Ammon's horn (tissue), 1 donor: Measurements from ENCODE around the gene FMN2.
"Not testable (repeated sequence)": the region's sequence is repeated elsewhere in the genome, so short reads cannot be mapped to it uniquely, and the experiment has no call there.

Experiments
- DNase-seq: peaks from one replicate; pipeline ENCODE4 v3.0.0-alpha.2; 2016; ENCODE audit warnings: low spot score

The FMN2 gene

DNA sequence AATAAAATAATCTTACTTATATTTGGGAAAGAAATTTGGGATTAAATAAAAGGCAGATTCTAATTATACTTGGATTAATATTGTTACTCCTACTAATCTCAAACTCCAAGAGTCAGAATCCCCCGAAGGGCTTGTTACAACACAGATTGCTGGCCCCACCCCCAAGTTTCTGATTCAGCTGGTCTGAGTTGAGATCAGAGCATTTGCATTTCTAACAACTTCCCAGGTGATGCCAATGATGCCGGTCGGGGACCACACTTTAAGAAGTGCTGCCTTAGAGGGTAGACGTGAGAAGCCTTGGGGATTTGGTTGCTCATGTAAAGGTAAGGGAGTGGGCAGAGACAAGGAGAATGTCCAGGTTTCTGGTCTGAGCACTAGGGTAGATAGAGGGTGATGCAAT is 47.2 kb downstream of the FMN2 start:
- DNase-seq, result no peak

DNA sequence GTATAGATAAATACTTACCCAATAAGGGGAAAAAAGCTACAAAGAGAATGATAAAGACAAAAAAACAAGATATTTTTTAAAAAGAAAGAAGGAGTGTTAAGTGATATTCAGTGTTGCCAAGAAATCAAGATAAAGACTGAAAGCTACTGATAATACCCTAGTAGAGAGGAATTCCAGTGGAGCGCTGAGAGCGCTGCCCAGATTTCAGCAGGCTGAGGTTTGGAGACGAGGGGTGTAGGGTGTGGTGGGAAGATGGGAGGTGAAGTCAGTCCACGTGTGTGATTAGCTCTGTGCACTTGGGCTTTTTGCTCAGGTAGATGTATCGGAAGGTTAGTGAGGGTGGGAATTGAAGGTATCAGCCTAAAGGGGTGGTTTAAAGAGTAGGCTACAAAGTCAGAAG is 47.8 kb downstream of the FMN2 start:
- DNase-seq, result no peak

DNA sequence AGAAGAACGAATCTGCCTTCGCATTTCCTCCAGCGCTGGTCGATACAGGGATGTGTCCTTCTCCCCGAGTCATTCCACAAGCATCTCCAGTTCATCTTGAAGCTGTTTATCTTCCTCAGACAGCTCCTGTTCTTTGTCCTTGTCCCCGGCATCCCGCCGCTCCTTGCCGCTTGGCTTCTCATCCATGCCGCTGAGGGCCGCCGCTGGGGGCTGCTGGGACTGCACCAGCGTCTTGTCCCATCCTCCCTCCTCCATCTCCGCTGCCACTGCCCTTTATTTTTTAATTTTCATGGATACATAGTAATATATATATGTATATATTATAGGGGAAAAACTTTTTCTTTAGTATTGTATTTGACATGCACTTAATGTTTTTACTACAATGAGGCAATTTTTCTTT is 53.4 kb downstream of the FMN2 start:
- no peak for DNase-seq

DNA sequence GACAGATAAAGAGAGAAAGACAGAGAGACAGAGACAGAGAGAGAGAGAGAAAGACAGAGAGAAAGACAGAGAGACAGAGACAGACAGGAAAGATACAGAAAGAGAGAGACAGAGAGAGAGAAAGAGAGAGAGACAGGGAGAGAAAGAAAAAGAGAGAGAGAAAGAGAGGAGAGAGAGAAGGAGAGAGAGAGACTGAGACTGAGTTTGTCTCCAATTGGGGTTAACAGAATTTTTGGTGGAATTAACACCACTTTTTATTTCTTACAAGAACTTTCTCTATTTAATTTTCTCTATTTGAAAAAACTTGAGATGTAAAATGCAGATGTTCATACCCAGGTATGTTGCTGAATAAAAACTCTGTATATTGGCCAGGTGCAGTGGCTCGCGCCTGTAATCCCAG is 56.6 kb downstream of the FMN2 start:
- DNase-seq, result no peak

DNA sequence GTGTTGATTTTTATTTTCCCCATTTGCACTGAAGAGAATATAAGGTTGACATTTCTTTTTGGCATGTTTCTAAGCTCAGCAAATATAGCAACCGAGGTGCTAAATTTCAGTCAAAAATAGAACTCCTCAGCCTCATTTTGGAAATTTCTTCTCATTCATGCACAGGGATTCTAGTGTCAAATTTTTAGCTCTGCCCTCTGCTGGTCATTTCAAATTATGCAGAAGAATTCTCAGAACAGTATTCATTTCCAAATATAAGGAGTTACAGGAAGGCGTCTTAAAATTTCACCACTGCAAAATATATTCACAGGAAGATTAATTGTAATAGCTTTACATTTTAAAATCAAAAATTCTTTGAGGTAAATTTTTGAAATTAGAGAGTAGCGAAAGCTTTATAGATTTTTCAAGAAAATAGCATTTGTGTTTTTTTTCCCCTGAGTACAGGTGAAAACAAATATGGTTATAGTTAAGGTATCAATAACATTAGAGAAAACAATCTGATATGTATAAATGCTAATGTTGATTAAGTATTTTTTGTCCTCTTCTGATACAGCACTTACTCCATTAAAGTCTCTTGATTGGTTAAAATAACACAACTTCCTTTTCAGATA is 57.9 kb downstream of the FMN2 start:
- peak; percentile 40 for DNase-seq

DNA sequence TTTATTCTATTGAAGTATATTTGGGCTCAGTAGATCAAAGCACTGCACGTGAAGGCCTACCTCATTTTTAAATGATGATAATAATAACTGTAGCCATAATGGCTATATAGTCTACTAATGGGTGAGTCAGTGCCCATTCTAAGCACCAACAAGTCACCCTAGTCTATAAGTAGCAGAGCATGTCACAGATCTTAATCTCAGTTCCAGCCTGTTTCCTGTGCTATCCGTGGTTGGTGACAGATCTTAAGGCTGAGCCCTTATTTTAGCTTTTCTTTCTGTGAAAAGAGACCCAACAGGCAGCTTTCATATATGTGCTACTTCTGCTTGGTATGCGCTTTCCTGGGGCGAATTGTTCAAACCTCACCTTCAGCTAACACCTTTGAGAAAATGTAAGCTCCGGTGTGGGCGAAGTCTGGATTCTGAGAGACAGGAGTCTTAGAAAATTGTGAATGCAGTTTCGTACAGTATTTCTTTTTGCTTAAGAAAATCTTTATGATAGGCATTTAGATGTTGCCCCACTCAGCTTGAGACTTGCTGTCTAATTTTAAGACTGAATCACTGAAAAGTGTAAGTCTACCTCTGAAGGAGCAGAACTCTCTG is 59.6 kb downstream of the FMN2 start:
- no peak for DNase-seq

DNA sequence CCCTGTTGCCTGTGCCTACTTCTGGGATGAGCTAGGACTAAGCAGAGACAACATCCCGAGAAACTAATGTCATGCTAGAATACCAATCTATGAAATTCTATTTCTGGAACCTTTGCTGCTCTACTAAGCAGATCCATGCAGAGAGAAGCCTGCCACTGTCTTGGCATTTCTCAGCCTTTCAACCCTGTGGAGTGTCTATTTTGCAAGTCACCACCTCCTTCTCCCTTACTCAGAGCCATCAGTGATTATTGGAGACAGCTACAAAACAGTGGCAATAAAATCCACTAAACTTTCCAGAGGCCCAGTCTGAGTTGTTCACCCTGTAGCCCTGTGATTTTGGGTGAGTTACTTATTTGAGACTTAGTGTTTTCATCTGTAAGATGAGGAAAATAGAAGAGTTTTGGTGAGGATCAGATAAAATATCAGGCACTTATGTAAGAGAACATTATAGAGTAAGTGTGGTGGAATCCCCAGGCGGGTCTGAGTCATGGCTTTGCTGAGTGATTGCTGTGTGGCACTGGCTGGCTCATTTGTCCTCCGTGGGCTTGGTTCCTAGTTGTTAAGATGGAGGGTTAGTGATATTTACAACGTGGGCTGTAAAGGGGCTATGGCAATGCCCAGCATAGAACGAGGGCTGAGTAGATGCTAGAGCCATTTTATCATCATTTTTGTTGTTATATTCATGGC is 61.1 kb downstream of the FMN2 start:
- no peak for DNase-seq

DNA sequence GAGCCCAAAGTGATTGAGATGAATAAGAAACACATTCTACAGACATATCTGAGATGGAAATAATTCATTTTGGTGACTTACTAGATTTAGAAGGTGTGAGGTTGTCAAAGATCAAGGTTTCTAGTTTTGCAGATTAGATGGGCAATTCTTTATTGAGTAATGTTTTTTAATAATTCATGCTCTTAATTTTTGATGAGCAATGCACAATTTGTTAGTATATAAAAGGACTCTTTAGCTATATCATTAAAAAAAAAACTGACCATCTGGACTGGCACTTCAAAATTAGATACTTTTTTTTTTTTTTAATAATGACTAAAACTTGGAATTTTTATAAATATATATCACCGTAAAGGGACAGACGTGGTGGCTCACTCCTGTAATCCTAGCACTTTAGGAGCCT is 63.9 kb downstream of the FMN2 start:
- no peak for DNase-seq

DNA sequence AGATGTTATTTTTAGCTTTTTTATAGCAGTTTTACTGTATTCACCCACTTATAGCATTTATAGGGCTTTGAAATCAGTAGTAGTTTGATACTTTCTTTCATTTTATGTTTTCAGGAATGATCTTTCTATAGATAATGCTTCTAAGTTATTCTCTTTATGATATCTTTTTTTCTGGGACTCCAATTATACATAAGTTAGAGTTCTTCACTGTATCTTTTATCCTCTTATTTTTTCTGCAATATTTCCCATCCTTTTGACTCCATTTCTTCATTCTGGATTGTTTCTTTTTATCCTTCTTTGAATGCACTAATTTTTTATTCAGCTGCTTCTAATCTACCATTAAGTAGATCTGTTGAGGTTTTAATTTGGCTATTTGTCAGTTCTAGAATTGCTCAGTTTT is 73.1 kb downstream of the FMN2 start:
- no peak for DNase-seq

DNA sequence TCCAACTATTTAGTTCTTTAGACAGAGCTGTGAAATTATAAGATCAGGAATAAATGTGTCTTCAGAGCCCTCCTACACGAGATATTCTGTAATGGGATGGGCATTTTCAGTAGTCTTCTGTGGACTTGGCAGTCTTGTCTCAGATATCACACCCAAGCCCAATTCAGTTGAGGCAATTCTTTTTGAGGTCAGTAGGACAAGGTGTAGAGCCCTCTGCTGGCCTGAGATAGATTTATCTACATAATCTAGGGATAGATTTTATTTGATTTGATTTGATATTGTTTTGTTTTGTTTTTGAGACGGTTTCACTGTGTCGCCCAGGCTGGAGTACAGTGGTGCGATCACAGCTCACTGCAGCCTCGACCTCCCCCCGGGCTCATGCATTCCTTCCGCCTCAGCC is 77.5 kb downstream of the FMN2 start:
- no peak for DNase-seq

DNA sequence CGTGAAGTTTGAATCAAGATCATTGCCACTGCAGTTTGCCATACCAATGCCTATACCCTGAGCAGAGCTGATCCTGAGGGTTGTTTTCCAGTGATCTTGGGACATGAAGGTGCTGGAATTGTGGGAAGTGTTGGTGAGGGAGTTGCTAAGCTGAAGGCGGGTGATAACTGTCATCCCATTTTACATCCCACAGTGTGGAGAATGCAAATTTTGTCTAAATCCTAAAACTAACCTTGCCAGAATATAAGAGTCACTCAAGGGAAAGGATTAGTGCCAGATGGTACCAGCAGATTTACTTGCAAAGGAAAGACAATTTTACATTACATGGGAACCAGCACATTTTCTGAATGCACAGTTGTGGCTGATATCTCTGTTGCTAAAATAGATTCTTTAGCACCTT is 78.6 kb downstream of the FMN2 start:
- DNase-seq, result peak; percentile 29

DNA sequence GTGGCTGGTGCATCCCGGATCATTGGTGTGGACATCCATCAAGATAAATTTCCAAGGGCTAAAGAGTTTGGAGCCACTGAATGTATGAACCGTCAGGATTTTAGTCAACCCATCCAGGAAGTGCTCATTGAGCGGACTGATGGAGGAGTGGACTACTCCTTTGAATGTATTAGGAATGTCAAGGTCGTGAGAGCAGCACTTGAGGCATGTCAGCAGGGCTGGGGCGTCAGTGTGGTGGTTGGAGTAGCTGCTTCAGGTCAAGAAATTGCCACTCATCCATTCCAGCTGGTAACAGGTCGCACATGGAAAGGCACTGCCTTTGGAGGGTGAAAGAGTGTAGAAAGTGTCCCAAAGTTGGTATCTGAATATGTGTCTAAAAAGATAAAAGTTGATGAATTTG is 79.1 kb downstream of the FMN2 start:
- DNase-seq, result no peak

DNA sequence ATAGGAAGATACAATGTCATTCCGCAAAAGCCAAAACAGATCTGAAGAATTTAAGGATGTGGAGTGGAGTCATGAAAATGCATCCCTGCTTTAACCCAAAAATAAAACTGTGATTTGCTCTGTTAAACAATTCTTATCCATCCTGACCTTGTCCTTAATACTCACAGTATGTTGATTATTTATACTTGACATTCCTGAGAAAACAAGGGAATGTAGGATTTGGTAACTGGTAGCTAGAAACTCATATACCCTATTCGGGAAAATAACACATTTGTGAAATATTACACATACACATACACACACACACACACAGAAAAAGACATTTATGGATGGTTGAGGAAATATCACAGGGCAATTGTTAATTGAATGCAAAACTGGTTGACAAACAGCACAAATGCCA is 80.2 kb downstream of the FMN2 start:
- DNase-seq, result no peak

DNA sequence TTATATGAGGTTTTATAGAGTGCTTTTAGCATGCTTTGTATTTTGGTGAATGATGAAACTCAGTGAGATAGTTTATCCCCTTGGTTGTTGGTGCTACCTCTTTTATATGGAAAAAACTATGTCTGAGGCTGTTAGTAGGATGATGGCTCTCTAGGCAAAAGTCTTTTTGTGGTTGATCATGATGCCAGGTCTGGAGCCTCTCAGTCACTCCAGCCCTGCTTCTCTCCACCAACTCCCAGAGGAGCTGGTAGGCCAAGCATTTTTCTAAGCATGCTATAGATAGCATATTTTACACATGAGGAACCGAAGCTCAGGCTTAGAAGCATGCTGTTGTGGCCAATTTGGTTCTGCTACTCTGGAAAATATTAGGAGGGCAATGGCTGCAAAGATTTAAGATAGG is 82.2 kb downstream of the FMN2 start:
- DNase-seq, result no peak

DNA sequence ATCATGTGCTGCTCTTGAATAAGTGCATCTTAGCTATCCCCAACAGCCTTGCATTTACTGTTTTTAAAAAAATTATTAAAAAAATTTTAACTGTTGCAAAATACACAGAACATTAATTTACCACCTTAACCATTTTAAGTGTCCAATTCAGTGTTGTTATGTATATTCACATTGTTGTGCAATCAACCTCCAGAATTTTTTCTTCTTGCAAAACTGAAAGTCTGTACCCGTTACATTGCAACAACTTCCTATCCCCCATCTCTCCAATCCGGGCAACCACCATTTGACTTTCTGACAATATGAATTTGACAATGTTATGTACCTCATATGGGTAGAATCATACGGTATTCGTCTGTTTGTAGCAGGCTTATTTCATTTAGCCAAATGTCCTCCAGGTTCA is 83.1 kb downstream of the FMN2 start:
- DNase-seq, result no peak

DNA sequence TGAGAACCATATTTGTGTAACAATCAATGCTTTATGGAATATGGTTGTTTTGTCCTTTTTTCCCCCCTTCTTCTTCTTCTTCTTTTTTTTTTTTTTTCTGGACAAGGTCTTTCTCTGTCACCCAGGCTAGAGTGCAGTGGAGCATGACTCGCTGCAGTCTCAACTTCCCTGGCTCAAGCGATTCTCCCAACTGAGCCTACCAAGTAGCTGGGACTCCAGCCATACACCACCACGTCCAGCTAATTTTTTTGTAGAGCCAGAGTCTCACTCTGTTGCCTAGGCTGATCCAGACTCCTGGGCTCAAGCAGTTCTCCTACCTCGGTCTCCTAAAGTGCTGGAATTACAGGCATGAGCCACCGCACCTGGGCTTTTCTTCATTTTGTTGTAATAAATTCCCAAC is 86.7 kb downstream of the FMN2 start:
- DNase-seq, result peak; percentile 60

DNA sequence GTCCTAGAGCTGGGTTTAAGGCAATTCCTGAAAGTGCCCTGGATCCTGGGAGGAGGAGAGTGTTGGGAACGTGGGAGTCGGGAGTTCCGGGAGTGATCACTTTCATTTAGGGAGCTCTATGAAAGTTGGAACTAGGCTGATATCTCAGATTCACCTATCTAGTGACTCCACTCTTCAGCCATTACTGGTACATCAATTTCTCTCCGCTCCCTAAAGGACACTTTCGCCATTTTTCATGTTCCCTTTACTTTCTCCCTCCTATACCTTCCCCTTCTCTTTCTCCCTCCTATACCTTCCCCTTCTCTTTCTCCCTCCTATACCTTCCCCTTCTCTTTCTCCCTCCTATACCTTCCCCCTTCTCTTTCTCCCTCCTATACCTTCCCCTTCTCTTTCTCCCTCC is 93.0 kb downstream of the FMN2 start:
- DNase-seq, result not testable (repeated sequence)

DNA sequence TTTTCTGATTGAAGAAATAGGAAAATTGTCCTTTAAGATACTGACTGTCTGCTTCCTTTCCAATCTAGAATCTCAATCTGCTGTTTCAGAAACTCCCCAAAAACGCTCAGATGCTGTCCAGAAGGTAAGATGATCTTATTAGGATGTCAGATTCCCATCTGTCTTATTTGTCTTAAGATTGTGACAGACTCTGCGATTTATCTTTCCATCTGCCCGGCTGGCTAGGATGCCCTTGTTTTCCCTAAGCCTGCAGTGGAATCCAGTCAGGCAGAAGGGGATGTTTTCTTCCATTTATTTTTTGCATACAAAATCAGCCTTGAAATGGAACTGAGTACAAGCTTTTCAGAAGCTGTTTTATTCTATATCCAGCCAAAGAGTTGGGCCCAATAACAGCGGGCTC is 96.5 kb downstream of the FMN2 start:
- DNase-seq, result peak; percentile 23

DNA sequence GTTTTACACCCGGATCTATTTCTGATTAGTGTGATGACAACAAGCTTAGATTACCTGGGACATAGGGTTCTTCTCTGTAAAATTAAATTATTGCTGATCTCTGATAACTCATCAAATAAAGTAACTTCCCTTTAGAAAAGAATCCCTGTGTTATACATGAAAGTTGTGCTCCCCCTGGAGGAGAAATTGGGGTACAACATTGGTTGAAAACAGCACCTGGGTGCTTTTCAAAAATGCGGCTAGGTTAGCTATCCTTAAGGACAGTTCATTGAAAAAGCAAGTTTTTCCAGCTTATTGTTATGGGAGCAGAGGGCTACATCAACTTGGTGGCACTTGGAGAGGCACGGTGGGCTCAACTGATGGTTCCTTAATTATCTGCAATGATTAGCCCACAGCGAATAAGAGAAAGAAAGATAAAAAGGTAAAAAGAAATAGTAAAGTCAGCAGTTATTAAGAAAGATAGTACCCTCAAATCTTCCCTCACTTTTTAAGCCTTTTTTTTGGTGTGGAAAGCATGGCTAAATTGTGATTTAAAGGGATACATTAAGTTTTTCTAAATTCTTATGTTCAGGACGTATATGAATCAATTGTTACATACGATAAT is 97.8 kb downstream of the FMN2 start:
- DNase-seq, result peak; percentile 25

DNA sequence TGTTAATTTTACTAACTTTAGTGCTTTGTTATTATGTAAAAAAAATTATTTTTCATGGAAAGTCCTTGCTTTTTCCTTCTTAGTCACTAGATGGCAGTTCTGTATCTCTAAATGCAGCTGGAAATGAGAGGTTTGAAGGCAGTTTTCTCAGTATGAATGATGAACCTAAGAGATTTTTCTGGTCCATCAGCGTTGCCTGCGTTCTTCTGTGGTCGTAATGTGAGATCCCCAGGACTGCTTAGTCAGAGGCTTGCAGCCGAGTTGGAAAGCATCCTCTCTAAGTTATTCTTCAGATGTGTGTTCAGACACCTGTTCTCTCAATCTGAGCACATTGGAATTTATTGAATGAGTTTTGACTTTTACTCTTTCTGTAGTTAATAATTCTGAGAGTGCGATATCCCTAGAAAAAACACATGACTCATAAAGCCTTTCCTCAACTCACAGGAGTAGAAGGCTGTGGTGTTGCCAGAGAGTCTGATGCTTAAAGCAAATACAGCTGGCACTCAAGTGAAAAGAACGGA is 99.3 kb downstream of the FMN2 start:
- DNase-seq, result peak; percentile 49

DNA sequence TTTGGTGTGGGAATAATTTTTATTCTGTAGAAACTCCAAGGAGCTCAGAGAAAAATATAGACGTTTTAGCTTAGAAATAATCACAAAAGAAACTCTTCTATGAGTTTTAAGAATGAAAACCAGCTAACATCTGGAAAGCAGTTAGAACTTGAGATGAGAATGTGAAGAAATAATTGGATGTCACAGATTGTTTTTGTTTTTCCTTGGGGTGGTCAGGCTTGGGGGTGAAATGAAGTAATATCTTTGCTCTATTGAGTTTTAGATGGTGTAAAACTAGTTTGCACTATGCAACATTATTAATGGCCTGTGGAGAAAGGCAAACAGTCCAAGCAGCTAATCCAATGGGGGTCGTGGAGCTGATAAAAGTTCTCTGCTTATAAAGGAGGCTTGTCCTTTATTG is 101.2 kb downstream of the FMN2 start:
- no peak for DNase-seq

DNA sequence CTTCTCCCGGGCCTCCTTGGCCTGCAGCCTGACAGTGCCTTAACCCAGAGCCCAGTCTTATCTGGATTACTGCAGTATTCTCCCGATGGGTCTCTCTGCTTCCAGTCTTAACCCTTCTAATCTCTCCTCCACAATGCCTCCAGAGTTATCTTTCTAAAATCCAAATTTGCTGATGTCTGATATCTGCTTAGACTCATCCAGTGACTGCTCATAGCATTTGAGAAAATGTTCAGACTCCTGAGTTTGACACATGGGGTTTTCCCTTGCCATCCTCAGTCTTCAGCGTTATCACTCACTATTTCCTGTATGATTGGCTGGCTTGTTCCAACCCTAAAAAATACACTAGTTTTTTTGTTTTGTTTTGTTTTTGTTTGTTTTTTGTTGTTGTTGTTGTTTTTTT is 102.0 kb downstream of the FMN2 start:
- no peak for DNase-seq

DNA sequence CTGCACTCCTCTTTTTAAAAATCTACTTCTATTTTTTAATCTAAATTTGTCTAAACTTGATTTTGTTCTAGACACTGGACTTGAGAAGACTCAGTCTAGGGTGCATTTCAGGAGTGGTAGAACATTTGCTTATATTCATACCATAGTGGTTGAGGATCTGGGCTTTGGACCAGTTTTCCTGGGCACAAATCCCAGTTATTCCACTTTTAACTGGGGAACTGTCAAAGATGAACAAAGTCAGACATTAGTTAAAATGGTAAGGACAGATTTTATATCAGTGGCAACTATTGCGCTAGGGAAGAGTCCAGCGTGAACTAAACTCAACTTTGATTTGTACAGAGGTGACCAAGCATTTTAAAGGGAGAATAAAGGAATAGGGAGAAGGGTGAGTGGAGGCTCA is 102.4 kb downstream of the FMN2 start:
- DNase-seq, result no peak
